MM.1S (cell line): ENCODE measurements around the gene MEGF6.

Source experiments
- CTCF ChIP-seq: fragments of 300-600 bp; sonication (generic); IDR thresholded peaks from 2 replicates; pipeline ENCODE4 v1.5.1; 2016; ENCODE audit warnings: antibody characterized with exemption, low read length, mixed read lengths
- EZH2 ChIP-seq: fragments of 300-600 bp; sonication (generic); optimal IDR thresholded peaks from 2 replicates; pipeline ENCODE3; 2017; ENCODE audit warnings: low read depth, mild to moderate bottlenecking, antibody characterized with exemption, low read length, mixed read lengths
- EZH2phosphoT487 ChIP-seq: fragments of 300-600 bp; sonication (generic); IDR thresholded peaks from 2 replicates; pipeline ENCODE4 v1.6.1; 2018; ENCODE audit warnings: antibody characterized with exemption, low read length

- TF ChIP-seq CTCF: no peak
- no peak for TF ChIP-seq EZH2phosphoT487
- no peak for TF ChIP-seq EZH2
These were observed 89.2 kb downstream of the MEGF6 start for GRCh38 chr1:3522112-3522511.
